GM19467 (cell line): ENCODE results near the gene NGFR.

Experiments
- ATAC-seq: cut with Tn5 transposase; IDR thresholded peaks from one replicate; pipeline ENCODE4 v1.9.1; 2021; ENCODE audit warnings: mild to moderate bottlenecking, moderate library complexity; ENCODE audit not compliant: unreplicated experiment

Gene NGFR

GRCh38 chr17:49514071-49514721 is 19.1 kb downstream of the NGFR start:
- no peak for ATAC-seq

GRCh38 chr17:49515196-49515770 is 20.2 kb downstream of the NGFR start:
- ATAC-seq = peak; percentile 82

- no peak for ATAC-seq
Measured at GRCh38 chr17:49516180-49516579, 21.1 kb downstream of the NGFR start.

- ATAC-seq = no peak
Measured at GRCh38 chr17:49518346-49519078, 23.4 kb downstream of the NGFR start.

- ATAC-seq = no peak
Measured at GRCh38 chr17:49519781-49520180, 24.7 kb downstream of the NGFR start.

- no peak for ATAC-seq
Measured at GRCh38 chr17:49520386-49521087, 25.4 kb downstream of the NGFR start.

GRCh38 chr17:49521088-49521450 is 26.0 kb downstream of the NGFR start:
- ATAC-seq = no peak

- no peak for ATAC-seq
Measured at GRCh38 chr17:49521471-49522356, 26.6 kb downstream of the NGFR start.

GRCh38 chr17:49522357-49522890 is 27.3 kb downstream of the NGFR start:
- ATAC-seq = no peak

GRCh38 chr17:49523196-49523595 is 28.1 kb downstream of the NGFR start:
- no peak for ATAC-seq

GRCh38 chr17:49523706-49524472 is 28.8 kb downstream of the NGFR start:
- ATAC-seq = no peak

- no peak for ATAC-seq
Measured at GRCh38 chr17:49524473-49525359, 29.6 kb downstream of the NGFR start.

GRCh38 chr17:49525831-49526741 is 31.0 kb downstream of the NGFR start:
- ATAC-seq = no peak

- ATAC-seq = no peak
Measured at GRCh38 chr17:49527927-49528651, 33.0 kb downstream of the NGFR start.

- no peak for ATAC-seq
Measured at GRCh38 chr17:49528966-49529365, 33.9 kb downstream of the NGFR start.

- ATAC-seq = no peak
Measured at GRCh38 chr17:49530118-49530517, 35.0 kb downstream of the NGFR start.

GRCh38 chr17:49543860-49544259 is 48.8 kb downstream of the NGFR start:
- ATAC-seq = no peak
